Chondrocyte (in vitro differentiated cells): ENCODE data around the gene CNOT4. TPM values are rescaled to one million over a fixed set of nuclear protein-coding genes. Genes with fewer than 3 reads are reported as not detected.

Experiments used
- DNase-seq: peaks from one replicate; pipeline ENCODE4 v3.0.0; 2021; ENCODE audit warnings: mixed read lengths, low spot score
- H3K27ac Mint-ChIP-seq: one replicate; pipeline ENCODE4 v1.8.0; 2021; ENCODE audit warnings: mild to moderate bottlenecking, moderate library complexity, mixed read lengths; ENCODE audit not compliant: unreplicated experiment
- H3K27me3 Mint-ChIP-seq: 2 replicates; pipeline ENCODE4 v1.8.0; 2021; ENCODE audit warnings: low read depth, mixed read lengths
- H3K36me3 Mint-ChIP-seq: 2 replicates; pipeline ENCODE4 v1.8.0; 2021; ENCODE audit warnings: low read depth, mixed read lengths
- H3K4me1 Mint-ChIP-seq: 2 replicates; pipeline ENCODE4 v1.8.0; 2021; ENCODE audit warnings: low read depth, mild to moderate bottlenecking, mixed read lengths
- H3K4me3 Mint-ChIP-seq: one replicate; pipeline ENCODE4 v1.8.0; 2021; ENCODE audit warnings: mild to moderate bottlenecking, moderate library complexity, mixed read lengths; ENCODE audit not compliant: unreplicated experiment
- H3K9me3 Mint-ChIP-seq: 2 replicates; pipeline ENCODE4 v1.8.0; 2021; ENCODE audit warnings: low read depth, mixed read lengths
- total RNA-seq: library from RNA; stranded (reverse); gene quantifications from 3 replicates; pipeline ENCODE4 v1.2.1, GENCODE V29; 2021
- TF ChIP-seq, protein P1 (sequence below): fragments of 200-600 bp; sonication (generic); IDR thresholded peaks from 2 replicates; pipeline ENCODE4 v1.5.0; 2021; ENCODE audit warnings: antibody characterized with exemption, mild to moderate bottlenecking, moderate library complexity

CNOT4 gene
- total RNA-seq, 1 donor from 2014 or later = 17.8 TPM

DNA sequence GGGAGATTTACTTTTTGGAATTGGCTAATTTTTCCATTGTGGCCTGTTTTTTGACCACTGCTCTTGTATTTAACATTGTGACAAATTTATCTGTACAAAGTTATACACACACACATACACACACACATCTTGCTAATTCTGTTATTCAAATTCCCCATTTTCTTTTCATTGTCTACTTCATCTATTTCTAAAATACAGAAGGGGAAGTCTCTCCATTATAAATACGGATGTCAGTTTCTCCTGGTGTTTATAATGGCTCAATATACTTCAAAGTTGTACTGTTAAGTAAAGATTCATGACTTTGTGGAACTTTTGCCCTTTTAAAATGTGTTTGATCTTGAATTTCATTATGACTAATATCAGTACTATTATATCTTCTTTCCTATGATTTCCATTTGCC lies 81.0 kb downstream of the CNOT4 start:
- H3K27ac Mint-ChIP-seq = no peak overlapping the region

DNA sequence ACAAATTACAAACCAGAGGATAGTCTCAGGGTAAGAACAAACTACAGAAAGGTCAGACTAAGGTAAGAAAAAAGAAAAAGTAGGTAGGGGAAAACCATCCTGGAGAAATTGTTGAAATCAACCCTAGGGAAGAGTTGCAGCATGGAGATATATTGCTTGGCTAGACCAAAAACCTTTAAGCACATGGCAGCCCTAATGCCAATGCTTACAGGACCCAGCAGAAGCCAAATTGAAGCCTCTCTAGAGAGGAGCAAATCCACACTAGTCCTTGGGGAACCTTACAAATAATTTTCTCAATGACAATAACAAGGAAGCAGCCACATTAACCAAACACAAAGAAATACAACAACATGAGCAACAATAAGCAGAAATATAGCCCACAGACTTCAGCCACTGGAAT lies 81.9 kb downstream of the CNOT4 start:
- Mint-ChIP-seq H3K4me3 (no peak overlapping the region), H3K9me3 (no peaks in the 10 kb centered on the region), H3K27ac (no peak overlapping the region), H3K27me3 (no peaks in the 10 kb centered on the region), H3K4me1 (peaks cover 3% of the 10 kb centered on the region), H3K36me3 (no peaks in the 10 kb centered on the region)
- DNase-seq = no peak
- TF ChIP-seq, protein P1, sequence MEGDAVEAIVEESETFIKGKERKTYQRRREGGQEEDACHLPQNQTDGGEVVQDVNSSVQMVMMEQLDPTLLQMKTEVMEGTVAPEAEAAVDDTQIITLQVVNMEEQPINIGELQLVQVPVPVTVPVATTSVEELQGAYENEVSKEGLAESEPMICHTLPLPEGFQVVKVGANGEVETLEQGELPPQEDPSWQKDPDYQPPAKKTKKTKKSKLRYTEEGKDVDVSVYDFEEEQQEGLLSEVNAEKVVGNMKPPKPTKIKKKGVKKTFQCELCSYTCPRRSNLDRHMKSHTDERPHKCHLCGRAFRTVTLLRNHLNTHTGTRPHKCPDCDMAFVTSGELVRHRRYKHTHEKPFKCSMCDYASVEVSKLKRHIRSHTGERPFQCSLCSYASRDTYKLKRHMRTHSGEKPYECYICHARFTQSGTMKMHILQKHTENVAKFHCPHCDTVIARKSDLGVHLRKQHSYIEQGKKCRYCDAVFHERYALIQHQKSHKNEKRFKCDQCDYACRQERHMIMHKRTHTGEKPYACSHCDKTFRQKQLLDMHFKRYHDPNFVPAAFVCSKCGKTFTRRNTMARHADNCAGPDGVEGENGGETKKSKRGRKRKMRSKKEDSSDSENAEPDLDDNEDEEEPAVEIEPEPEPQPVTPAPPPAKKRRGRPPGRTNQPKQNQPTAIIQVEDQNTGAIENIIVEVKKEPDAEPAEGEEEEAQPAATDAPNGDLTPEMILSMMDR = no peak

More for the DNA sequence above, 81.0 kb downstream of the CNOT4 start:
- DNase-seq = no peak
- TF ChIP-seq, protein P1 = no peak
- peaks cover under 1% of the 10 kb centered on the region for H3K36me3 Mint-ChIP-seq
- no peaks in the 10 kb centered on the region for H3K27me3 Mint-ChIP-seq
- no peak overlapping the region for H3K4me3 Mint-ChIP-seq
- no peaks in the 10 kb centered on the region for H3K9me3 Mint-ChIP-seq
- peaks cover 4% of the 10 kb centered on the region for H3K4me1 Mint-ChIP-seq

DNA sequence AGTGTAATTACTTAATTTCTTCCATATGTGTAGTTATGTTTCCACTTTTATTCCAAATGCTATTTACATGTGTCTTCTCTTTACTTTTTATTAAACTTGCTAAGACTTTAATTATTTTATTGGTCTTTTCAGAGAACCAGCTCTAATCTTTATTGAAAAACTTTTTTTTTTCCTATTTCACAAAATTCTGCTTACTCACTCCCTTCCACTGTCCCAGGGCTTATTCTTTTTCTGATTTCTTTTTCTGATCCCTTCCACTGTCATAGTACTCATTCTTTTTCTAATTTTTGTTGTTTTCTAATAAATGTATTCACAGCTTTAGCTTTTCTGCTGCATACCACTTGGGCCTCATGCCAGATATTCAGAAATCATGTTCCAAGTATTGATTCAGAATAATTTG lies 82.7 kb downstream of the CNOT4 start:
- Mint-ChIP-seq H3K27ac (no peak overlapping the region), H3K36me3 (no peaks in the 10 kb centered on the region), H3K4me3 (no peak overlapping the region)

DNA sequence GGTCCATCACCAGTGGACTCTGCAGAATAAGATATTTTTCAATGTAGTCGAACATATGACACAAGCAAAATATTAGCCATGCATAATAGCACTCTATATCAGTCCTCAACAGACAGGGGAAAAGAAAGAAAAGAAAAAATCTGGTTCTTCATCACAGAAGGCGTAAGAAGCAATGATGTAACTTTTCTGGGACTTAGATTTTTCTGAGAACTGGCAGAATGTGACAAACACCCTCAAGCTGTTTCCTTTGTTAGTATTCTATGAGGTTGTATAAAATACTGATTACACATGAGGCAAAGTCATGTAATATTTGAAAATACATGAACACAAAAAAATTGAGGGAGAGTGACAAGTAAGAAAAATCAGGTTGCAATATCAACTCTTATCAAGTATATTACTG lies 84.9 kb downstream of the CNOT4 start:
- peaks cover under 1% of the 10 kb centered on the region for H3K36me3 Mint-ChIP-seq
- H3K27ac Mint-ChIP-seq = no peak overlapping the region
- no peaks in the 10 kb centered on the region for H3K27me3 Mint-ChIP-seq
- H3K4me1 Mint-ChIP-seq = peaks cover 13% of the 10 kb centered on the region
- H3K4me3 Mint-ChIP-seq = no peak overlapping the region
- H3K9me3 Mint-ChIP-seq = no peaks in the 10 kb centered on the region
- TF ChIP-seq, protein P1 = no peak
- no peak for DNase-seq

More for the DNA sequence above, 82.7 kb downstream of the CNOT4 start:
- no peak for DNase-seq
- Mint-ChIP-seq H3K27me3 (no peaks in the 10 kb centered on the region), H3K9me3 (no peaks in the 10 kb centered on the region), H3K4me1 (peaks cover 3% of the 10 kb centered on the region)
- TF ChIP-seq, protein P1 = no peak

DNA sequence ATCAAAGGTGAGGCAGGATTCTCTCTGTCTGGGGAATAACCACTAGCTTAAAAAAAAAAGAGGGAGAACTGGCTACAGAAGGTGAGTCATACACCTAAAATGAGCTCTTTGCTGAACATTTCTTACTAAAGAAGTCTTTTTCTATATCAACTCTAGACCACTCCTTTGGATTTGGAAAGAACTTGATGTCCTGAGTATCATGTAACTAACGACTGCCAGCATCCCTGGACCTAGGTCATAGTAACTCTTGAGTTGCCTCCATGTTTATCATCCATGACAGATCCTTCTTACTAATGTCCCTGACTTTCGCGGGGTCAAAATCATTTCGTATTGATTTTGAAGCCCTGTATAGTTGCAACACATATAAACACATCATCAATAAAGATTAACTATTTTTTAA lies 89.1 kb downstream of the CNOT4 start:
- Mint-ChIP-seq H3K4me3 (no peak overlapping the region), H3K36me3 (peaks cover 1% of the 10 kb centered on the region), H3K27ac (no peak overlapping the region), H3K9me3 (no peaks in the 10 kb centered on the region), H3K27me3 (no peaks in the 10 kb centered on the region), H3K4me1 (peaks cover 13% of the 10 kb centered on the region)
- TF ChIP-seq, protein P1 = no peak
- no peak for DNase-seq
